CD4-positive, alpha-beta T cell treated with Interferon gamma for 1 hour (primary cell): ENCODE results near the gene PRDX6.
"Not testable (repeated sequence)": the region's sequence is repeated elsewhere in the genome, so short reads cannot be mapped to it uniquely, and the experiment has no call there.

Source experiments
- DNase-seq: peaks from one replicate; pipeline ENCODE4 v3.0.0-alpha.2; 2020

Gene PRDX6

DNA sequence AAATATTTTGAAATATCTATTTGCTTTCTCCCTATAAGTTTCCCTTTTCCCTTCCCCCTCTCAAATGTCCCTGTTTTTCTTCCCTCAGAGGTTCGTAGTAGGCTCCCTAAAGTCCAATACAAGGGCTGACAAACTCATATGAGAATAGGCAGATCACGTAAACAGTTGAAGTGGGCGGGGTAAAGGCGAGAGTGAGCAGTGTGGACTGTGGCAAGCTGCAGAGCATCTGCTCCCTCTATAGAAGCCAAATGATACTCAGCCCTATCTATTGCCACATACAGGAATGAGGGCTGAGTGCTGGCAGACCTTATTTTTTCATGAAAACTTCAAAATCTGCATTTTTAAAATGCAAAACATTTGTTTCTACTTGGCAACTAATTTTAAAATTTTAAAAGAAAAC is 26.3 kb downstream of the PRDX6 start:
- DNase-seq, result no peak

DNA sequence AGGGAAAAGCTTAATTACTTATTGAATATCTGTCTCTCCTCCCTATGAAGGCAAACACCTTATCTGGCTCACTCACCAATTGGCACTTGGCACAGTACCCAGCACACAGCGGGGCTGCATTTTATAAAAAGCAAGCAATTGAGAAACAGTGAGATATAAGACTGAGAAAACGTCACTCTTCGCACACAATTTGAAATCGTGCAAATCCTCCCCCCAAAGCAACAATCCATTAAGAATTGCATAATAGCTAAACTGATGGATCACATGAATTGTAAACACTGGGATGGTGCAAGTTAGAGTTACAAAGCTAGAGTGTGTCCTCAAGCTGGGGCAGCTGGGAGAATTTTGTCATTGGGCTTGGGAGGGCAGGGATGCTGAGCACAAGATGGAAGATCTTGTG is 27.1 kb downstream of the PRDX6 start:
- no peak for DNase-seq

DNA sequence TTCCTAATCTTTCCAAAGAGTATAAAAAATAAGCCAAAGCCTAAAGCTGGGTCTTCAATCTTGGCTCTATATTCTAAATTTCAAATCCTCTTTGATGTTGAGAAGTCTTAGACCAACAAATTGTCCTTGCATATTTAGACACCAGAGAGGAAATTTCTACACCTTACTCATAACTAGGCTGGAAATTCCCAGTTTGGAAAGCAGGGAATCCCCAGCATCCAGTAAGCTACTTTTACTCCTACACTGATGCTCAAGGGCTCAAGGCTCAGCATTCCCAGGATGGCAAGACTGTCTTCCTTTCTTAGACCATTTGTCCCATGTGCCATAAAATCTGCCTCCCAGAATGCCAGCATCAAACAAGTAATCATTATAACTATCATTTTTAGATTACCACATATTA is 28.3 kb downstream of the PRDX6 start:
- no peak for DNase-seq

DNA sequence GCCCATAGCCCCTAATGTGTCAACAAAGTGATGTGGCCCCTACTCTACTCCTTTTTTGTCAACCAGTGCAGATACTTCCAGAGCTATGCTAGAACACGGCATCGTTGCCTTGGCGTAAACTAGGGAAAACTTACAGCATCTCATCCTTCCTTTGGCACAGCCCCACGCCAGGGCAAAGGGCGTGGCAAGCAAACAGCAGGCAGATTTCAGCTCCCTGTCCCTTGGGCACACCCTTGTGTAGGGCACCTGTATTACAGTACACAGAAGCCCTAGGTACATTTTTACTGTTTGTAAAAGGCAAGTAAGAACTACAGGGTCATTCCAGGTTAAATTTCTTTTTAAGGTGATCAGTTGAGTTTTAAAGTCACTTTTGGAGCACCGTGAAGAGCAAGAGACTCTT is 29.3 kb downstream of the PRDX6 start:
- no peak for DNase-seq

DNA sequence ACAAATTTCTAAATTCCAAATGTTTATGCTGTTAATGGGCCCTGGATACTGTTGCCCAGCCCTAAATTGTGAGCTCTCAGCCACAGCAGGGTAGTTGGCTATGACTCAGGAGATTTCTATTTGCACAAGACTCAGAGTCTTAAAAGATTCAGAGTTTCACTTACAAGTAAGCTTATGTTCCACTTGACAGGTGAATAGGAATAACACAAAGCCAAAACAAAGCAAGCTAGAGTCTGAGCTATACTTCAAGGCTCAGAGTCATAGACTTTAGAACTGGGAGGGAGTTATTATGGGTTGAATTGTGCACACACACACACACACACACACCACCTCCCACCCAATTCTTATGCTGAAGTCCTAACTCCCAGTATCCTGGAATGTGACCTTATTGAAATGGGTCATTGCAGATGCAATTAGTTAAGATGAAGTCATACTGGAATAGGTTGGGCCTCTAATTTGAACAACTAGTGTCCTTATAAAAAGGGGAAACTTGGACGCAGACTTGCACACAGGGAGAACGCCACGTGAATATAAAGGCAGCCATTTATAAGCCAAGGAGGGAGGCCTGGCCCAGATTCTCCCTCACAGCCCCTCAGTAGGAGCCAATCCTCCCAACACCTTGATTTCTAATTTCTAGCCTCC is 30.2 kb downstream of the PRDX6 start:
- DNase-seq, result no peak

DNA sequence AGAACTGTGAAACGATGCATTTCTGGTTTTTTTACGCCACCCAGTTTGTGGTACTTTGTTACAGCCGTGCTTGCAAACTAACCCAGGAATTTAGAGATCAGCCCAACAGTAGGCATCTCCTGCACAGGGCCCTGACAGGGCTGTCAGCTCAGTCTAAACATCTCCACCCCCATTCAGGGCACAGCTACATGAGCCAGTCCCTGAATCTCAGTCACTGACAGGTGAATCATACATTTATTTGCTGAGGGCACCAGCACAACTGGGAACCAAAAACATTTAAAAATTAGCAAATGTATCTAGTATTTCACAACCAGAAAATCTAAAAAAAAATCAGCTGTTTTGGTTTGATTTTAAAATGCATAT is 30.7 kb downstream of the PRDX6 start:
- no peak for DNase-seq

DNA sequence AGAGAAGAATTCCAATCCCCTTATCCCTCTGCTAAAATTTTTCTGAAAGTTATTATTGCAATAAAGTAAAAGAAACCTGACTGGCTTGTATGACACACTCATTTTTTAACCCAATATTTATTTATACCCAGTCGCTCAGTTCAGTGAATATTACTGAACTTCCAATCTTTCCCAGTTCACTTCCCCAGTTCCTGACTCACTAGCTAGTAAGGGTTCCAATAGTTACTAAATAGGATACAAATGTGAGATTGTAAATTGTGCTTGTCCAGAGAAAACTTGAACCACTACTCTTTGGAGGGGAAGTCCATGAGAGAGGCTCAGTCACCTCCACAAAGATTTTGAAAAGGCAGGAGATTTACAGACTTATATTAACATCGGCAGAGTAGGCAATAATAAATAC is 31.4 kb downstream of the PRDX6 start:
- no peak for DNase-seq

DNA sequence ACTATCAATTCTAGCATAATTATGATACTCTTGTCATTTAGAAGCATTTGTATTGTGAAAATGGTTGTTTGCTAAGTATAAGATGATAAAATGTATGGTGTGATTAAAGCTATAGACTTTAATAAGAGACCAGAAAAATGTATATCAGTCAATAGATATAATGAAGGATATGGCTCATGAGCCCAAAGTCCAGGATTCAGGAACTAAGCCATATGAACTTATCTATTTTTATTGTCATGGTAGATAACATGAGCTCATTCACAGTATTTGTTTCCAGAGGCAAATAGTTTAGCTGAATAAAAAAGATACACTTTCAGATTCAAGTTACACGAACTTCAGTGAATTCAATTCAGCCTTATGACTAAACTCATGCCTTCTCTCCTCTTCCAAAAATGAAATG is 32.7 kb downstream of the PRDX6 start:
- no peak for DNase-seq

DNA sequence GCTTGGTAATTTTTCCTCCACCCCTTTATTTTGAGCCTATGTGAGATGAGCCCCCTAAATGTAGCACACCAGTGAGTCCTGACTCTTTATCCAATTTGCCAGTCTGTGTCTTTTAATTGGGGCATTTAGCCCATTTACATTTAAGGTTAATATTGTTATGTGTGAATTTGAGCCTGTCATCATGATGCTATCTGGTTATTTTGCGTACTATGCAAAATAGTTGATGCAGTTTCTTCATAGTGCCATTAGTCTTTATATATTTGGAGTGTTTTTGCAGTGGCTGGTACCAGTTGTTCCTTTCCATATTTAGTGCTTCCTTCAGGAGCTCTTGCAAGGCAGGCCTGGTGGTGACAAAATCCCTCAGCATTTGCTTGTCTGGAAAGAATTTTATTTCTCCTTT is 37.4 kb downstream of the PRDX6 start:
- not testable (repeated sequence) for DNase-seq

DNA sequence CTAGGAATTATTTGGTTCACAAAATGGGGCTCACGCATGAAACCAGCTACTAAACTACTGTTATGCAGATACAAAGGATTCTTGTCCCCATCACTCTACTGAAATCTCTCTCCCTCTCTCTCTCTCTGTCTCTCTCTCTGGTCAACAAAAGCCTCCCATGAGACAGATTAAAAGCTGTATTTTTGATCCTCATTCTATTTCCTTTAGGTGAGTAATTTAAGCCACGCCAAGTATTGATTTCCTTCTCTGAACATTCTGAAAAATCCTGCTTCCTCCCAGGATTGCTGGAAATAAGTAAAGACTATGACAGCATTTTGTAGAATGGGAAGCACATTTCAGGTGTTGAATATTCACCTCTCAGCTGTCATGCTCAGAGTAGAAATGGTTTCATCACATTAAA is 43.7 kb downstream of the PRDX6 start:
- DNase-seq, result no peak

DNA sequence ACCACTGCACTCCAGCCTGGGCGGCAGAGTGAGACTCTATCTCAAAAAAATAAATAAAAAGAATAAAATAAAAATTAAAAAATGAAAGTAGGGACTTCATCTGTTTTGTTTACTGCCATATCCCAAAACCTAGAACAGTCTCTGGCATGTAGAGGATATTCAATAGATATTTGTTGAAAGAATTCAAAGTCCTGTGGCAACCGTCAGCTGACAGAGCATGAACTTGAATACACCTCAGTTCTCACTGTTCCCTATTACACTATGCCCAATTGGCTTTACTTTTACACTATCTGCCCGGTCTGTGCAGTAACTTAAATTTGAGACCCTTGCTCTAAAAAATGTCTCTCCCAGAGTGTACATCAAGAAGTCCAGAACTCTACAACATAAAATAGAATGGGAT is 46.2 kb downstream of the PRDX6 start:
- no peak for DNase-seq

DNA sequence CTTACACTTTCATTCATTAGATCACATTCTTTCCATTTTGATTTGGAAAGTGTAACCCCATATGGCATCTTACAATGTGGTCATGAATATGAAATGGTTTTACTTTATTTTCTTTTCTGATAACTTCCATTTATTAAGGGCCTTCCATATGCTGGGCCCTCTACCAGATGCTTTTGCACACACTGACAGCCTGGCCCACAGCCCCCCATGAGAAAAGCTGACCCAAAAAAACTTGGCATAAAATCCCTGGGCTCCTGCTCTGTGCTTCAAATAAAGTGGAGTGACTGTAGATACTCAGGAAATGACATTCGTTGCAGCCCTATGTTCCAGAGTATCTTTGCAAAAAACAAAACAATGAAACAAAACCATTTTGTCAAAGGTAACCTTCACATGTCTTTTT is 48.8 kb downstream of the PRDX6 start:
- DNase-seq, result no peak

DNA sequence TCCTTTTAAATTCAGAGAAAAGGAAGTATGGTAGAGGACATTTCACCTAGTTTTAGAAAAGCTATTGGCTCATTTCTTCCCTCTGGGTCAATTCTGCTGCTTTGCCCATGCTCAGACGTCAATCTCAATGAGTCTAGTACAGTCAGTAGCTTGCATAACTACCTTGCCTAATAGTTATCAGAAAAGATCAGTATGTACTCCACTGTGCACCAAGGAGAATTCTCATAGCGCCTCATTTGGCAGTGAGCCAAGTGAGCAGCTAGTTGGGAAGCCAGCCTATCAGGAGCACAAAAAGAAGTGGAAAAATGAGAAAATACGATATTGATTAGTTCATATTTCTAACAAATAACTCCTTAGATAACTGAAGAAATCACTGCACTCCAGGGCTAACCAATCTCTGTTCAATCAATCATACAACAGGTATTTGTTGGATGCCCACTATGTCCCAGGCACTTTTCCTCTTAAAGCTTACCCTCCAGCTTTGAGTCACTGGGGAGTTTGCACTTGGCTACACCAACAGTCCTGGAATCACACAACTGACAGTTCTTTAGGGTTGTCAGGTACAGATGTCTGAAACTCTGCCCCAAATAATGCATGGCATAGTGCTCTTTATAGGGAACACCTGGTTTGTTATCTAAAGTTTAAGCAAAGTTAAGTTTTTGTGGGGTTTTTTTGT is 50.2 kb downstream of the PRDX6 start:
- DNase-seq, result no peak

DNA sequence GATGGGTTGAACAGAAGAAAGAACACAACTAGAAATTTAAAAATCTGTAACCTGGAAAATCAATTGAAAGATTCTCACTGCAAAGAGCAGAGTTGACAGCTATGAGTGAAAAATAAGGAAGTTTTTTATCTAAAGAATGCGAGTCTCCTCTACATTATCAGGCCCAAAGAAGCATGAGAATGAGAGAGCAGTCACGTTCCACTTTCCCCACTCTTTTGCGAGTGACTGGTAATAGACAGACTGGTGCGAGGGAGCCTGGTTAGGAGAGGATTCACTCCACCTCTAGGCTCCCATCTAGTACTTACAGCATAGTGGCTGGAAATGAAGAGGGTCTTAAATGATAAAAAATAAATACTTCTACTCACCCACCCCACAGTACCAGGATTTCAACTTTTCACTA is 52.0 kb downstream of the PRDX6 start:
- no peak for DNase-seq

DNA sequence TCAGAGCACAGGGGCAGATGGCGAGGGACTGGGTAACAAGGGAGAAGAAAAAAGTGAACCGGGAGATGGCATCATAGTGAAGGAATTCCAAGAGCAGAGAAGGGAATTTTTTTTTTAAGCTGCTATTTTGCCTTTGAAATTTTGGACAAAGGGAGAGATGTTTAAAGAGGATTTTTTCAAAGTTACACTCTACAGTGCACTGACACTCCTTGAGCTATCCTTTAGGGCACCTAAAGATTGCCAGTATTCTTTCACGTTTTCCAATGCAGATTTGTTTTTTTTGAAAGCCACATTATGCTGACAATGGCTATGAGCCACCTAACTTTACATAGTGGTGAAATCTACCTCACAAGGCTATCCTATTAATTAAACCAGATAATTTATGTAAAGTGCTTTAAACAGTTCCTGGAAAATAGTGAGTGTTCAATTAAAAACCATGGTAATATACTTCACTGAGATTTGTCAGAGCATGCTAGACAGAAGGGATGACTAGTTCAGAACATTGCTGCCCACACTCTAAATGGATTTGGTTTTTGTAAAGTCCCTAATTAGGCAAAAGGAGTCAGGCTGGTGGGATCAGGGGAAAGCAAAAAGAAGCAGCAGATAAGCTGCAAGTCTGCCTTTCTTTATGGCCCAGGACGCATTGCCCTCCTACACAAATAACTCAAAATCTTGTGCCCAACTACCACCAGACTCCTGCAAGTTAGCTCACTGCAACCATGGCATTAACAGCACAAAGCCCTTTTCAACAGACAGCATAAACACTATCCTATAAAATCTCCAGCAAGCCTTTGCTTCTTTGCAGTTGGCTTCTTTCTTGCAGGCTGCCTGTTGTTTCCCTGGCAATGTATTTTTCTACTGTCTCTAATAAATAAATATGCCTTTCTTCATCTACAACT is 53.9 kb downstream of the PRDX6 start:
- DNase-seq, result no peak

DNA sequence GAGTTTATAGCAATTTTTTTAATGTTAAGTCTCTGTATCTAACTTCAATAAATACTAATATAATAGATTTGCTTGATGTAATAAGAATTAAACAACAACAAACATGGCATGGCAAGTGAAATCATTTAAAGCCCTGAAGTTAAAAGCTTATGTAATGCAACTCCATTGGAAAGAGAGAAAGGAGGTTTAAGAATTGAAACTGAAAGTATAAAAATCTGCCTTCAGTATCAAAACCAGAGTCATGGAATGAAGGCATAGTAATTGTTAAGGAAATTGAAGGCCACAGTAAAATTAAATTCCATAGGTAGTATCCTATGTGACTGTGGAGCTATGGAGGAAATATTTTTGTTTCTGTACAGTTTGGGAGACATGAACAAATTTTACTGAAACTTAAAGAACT is 55.1 kb downstream of the PRDX6 start:
- no peak for DNase-seq

DNA sequence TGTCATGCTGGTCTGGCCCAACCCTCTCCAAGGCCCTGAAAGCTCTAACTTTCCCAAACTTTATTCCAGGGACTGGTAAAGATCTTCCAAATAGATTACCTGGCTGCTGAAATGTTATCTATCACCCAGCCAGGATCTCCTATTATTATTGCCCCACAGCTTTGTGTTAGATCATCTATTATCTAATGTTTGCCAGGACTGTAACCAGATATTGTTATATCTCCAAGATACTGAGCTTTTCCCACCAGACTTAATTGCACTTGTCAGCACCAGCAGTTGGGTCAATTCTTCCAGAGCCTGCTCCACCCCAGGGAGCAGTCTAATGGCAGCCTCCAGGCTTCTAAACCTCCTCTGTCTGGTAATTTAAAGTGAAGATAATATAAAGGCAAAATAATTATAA is 59.1 kb downstream of the PRDX6 start:
- no peak for DNase-seq
